ENCODE results near the gene ATRNL1. TPM values are rescaled to one million over a fixed set of nuclear protein-coding genes. Genes with fewer than 3 reads are reported as not detected.
A peak's percentile ranks its signal among the peaks of the same experiment; 100 is the strongest.

The ATRNL1 gene, protein sequence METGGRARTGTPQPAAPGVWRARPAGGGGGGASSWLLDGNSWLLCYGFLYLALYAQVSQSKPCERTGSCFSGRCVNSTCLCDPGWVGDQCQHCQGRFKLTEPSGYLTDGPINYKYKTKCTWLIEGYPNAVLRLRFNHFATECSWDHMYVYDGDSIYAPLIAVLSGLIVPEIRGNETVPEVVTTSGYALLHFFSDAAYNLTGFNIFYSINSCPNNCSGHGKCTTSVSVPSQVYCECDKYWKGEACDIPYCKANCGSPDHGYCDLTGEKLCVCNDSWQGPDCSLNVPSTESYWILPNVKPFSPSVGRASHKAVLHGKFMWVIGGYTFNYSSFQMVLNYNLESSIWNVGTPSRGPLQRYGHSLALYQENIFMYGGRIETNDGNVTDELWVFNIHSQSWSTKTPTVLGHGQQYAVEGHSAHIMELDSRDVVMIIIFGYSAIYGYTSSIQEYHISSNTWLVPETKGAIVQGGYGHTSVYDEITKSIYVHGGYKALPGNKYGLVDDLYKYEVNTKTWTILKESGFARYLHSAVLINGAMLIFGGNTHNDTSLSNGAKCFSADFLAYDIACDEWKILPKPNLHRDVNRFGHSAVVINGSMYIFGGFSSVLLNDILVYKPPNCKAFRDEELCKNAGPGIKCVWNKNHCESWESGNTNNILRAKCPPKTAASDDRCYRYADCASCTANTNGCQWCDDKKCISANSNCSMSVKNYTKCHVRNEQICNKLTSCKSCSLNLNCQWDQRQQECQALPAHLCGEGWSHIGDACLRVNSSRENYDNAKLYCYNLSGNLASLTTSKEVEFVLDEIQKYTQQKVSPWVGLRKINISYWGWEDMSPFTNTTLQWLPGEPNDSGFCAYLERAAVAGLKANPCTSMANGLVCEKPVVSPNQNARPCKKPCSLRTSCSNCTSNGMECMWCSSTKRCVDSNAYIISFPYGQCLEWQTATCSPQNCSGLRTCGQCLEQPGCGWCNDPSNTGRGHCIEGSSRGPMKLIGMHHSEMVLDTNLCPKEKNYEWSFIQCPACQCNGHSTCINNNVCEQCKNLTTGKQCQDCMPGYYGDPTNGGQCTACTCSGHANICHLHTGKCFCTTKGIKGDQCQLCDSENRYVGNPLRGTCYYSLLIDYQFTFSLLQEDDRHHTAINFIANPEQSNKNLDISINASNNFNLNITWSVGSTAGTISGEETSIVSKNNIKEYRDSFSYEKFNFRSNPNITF (N-terminal part only)
- total RNA-seq, result 10 to 100 TPM in 2 of 4 donors, 1 to 10 TPM in 1, under 1 TPM in 1; 0.93 to 19.0 (median 8.7) TPM

DNA sequence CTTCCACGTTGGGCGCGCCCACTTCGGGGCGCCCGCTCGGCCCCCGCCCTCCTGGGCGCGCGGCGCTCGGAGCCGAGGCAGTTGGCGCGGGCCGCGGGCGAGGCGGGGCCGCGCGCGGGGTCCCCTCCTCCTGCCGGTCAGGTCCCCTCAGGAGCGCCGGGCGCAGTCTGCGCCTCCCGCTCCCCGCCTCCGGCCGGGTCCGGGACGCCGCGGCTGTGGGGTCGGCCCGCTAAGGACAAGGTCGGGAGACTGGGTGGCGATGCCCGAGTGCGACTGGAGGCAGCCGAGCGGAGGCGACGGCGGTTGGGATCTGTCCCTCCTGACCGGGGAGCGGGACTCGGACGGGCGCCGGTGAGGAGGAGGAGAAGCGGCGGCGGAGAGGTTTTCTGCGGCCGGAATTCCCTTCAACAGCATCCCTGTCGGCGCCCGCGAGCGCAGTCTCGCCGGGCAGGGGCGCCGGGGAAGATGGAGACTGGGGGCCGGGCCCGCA is at the start of gene ATRNL1:
Gene ATRNL1 (plus strand): TSS at position 80 of the 490 bp plus-strand sequence. CDS start 386 bp downstream, at position 466.
- 0% methylated on average over 1 of the region's 70 CpGs; no CpG with 5 or more reads in 1 of the 2 donors for WGBS, 2 donors (ENCODE audit: low coverage in 1 of 2)
- Histone ChIP-seq H3K4me3 (peak within 1 kb of the TSS; percentile 51 to 77), H3K27me3 (peaks cover 28% of the 10 kb centered on the region), H3K4me1 (peaks cover 0 to 30% (median 9%) of the 10 kb centered on the region in 3 donors), H3K9me3 (no peaks in the 10 kb centered on the region), H3K36me3 (no peaks in the 10 kb centered on the region), H3K27ac (peak within 1 kb of the TSS in 3 of 4 donors; percentile 68 to 79 (median 77))
- TF ChIP-seq, protein P1, sequence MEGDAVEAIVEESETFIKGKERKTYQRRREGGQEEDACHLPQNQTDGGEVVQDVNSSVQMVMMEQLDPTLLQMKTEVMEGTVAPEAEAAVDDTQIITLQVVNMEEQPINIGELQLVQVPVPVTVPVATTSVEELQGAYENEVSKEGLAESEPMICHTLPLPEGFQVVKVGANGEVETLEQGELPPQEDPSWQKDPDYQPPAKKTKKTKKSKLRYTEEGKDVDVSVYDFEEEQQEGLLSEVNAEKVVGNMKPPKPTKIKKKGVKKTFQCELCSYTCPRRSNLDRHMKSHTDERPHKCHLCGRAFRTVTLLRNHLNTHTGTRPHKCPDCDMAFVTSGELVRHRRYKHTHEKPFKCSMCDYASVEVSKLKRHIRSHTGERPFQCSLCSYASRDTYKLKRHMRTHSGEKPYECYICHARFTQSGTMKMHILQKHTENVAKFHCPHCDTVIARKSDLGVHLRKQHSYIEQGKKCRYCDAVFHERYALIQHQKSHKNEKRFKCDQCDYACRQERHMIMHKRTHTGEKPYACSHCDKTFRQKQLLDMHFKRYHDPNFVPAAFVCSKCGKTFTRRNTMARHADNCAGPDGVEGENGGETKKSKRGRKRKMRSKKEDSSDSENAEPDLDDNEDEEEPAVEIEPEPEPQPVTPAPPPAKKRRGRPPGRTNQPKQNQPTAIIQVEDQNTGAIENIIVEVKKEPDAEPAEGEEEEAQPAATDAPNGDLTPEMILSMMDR (IDR thresholded peaks at IDR 0.05), result no peak
- TF ChIP-seq EP300 (IDR thresholded peaks at IDR 0.05) (no peak), POLR2AphosphoS5 (IDR thresholded peaks at IDR 0.05) (no peak), POLR2A (IDR thresholded peaks at IDR 0.05) (no peak)
- ATAC-seq, result peak; percentile 86

DNA sequence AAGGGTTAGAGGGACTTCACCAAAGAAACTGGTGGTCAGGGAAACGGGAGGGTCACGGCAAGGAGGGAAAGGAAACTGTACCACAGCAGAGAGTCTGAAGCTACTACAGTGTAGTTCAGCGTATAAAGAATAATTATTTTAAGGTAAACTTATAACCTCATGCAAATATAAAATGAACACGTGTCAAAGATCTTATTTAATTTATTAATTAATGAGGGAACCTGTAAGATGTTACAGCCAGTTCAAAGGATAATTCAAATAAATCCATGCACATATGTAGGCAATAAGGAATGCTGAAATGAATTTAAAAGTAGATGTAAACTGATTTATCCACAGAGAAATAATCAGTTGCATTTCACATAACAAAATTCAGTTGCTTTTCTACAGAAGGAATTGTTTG is 49.4 kb upstream of the ATRNL1 start:
- no peak overlapping the region for H3K4me3 ChIP-seq
- no peaks in the 10 kb centered on the region for H3K4me1 ChIP-seq
- TF ChIP-seq POLR2AphosphoS5 (IDR thresholded peaks at IDR 0.05) (no peak), POLR2A (IDR thresholded peaks at IDR 0.05) (no peak), EP300 (IDR thresholded peaks at IDR 0.05) (no peak)
- TF ChIP-seq, protein P1 (IDR thresholded peaks at IDR 0.05), result no peak
- H3K36me3 ChIP-seq, result no peaks in the 10 kb centered on the region
- H3K9me3 ChIP-seq, result no peaks in the 10 kb centered on the region
- no peak for ATAC-seq
- no peak overlapping the region for H3K27ac ChIP-seq
- 79 to 88% methylated on average over 4 of the region's 4 CpGs for WGBS, 2 donors (ENCODE audit: low coverage in 1 of 2)
- no peaks in the 10 kb centered on the region for H3K27me3 ChIP-seq

DNA sequence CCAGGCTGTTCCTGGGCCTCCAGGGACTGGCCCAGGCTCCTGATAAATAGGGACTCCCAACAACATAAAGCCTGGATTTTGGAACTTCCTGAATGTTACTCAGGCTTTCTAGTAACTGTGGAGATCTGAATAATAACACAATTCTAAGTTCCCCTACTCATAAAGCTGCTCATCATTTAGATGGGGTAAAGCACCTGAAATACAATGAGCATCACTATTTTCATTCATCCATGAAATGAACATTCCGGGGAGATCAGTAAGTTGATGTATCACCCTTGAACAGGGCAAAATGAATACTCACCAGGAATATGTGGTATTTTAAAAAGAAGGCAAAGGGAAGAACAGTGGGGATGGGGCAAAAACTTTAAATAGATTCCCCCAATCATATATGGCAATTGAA is 48.3 kb upstream of the ATRNL1 start:
- Histone ChIP-seq H3K27ac (no peak overlapping the region), H3K9me3 (no peaks in the 10 kb centered on the region), H3K4me1 (no peaks in the 10 kb centered on the region), H3K27me3 (no peaks in the 10 kb centered on the region), H3K4me3 (no peak overlapping the region), H3K36me3 (no peaks in the 10 kb centered on the region)
- ATAC-seq, result no peak
- 89 to 100% methylated on average over 1 of the region's 1 CpG for WGBS, 2 donors (ENCODE audit: low coverage in 1 of 2)
- no peak for TF ChIP-seq POLR2A (IDR thresholded peaks at IDR 0.05)
- TF ChIP-seq, protein P1 (IDR thresholded peaks at IDR 0.05), result no peak
- no peak for TF ChIP-seq POLR2AphosphoS5 (IDR thresholded peaks at IDR 0.05)
- TF ChIP-seq EP300 (IDR thresholded peaks at IDR 0.05), result no peak

DNA sequence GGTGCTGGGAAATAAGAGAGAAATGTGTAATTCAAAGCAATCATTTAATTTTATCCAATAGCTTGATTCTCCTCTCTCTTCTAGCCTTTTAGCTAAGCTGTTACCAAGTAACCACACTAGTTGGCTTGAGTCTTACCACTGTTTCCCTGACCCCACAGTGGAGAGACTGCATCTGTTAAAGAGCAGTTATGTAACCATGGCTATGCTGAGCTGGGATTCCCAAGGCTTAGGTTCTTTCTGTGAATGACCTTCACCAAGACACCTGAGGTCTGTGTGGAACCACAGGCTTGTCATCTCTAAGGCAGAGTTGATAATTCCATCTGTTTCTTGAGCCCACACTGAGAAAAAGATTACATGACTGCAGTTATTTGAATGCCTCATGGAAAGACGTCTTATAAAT is 47.7 kb upstream of the ATRNL1 start:
- H3K36me3 ChIP-seq, result no peaks in the 10 kb centered on the region
- no peak overlapping the region for H3K27ac ChIP-seq
- no peak for ATAC-seq
- no peaks in the 10 kb centered on the region for H3K9me3 ChIP-seq
- no peak overlapping the region for H3K4me3 ChIP-seq
- no peaks in the 10 kb centered on the region for H3K27me3 ChIP-seq
- no peaks in the 10 kb centered on the region for H3K4me1 ChIP-seq
- 0 to 28% methylated on average over 1 of the region's 1 CpG for WGBS, 2 donors (ENCODE audit: low coverage in 1 of 2)
- TF ChIP-seq POLR2A (IDR thresholded peaks at IDR 0.05), result no peak
- no peak for TF ChIP-seq EP300 (IDR thresholded peaks at IDR 0.05)
- TF ChIP-seq POLR2AphosphoS5 (IDR thresholded peaks at IDR 0.05), result no peak
- TF ChIP-seq, protein P1 (IDR thresholded peaks at IDR 0.05), result no peak
